B cell (primary cell): ENCODE results near the gene SCNN1G. TPM values are rescaled to one million over a fixed set of nuclear protein-coding genes. Genes with fewer than 3 reads are reported as not detected.

Source experiments
- ATAC-seq: fragments of 200-7000 bp; cut with Tn5 transposase; one replicate; pipeline ENCODE4 v1.10.0; 2021; ENCODE audit warnings: low read depth, mild to moderate bottlenecking, moderate number of reproducible peaks, moderate library complexity
- CTCF ChIA-PET: fragments of 350-600 bp; sonication (Branson Sonifier 250); formaldehyde crosslinking; loops from one replicate; lab custom pipeline; 2021; ENCODE audit warnings: antibody characterized with exemption, inconsistent platforms; lab: Charles Lee
- POLR2A ChIA-PET: fragments of 350-600 bp; sonication (Branson Sonifier 250); formaldehyde crosslinking; loops from one replicate; lab custom pipeline; 2021; ENCODE audit warnings: antibody characterized with exemption; lab: Charles Lee
- DNase-seq: peaks from one replicate; pipeline ENCODE4 v3.0.0; 2013
- H2AFZ ChIP-seq: 2 replicates; pipeline ENCODE4 v1.6.1; 2012; ENCODE audit warnings: mild to moderate bottlenecking, low read depth, low read length; ENCODE audit not compliant: insufficient read depth, poor library complexity, severe bottlenecking
- H3K27ac ChIP-seq, 2 donors: 1 replicate in 1 of 2; 2 replicates in 1 of 2; pipeline ENCODE4 v1.5.1; 2012 to 2013; ENCODE audit warnings: low read length in 2 of 2, mild to moderate bottlenecking in 2 of 2, moderate library complexity in 1 of 2
- H3K27me3 ChIP-seq, 4 experiments: fragments of 200-600 bp in 1 of 4; sonication (generic) in 1 of 4; replicated peaks in 1 of 4; 1 replicate in 2 of 4; 2 replicates in 2 of 4; pipeline versions ENCODE4 v1.6.1 to v1.7.0; 2013 to 2016; ENCODE audit warnings: low read length in 3 of 4, mild to moderate bottlenecking in 2 of 4, mixed read lengths in 1 of 4, moderate library complexity in 1 of 4; ENCODE audit not compliant: insufficient read depth in 4 of 4, control insufficient read depth in 3 of 4; ENCODE audit errors: control extremely low read depth in 1 of 4
- H3K36me3 ChIP-seq, 2 experiments: replicated peaks in 1 of 2; 1 replicate in 1 of 2; 2 replicates in 1 of 2; pipeline versions ENCODE4 v1.6.1 to v1.7.1; 2013; ENCODE audit warnings: low read length in 1 of 2; ENCODE audit not compliant: insufficient read depth in 2 of 2, control insufficient read depth in 1 of 2; ENCODE audit errors: control extremely low read depth in 1 of 2, extremely low read depth in 1 of 2
- H3K4me1 ChIP-seq, 2 donors: fragments of 200-600 bp in 1 of 2; sonication (generic) in 1 of 2; 1 replicate in 1 of 2; 2 replicates in 1 of 2; pipeline versions ENCODE4 v1.5.1 to v1.6.1; 2013 to 2017; ENCODE audit warnings: low read length in 2 of 2; ENCODE audit not compliant: control insufficient read depth in 2 of 2, insufficient read depth in 2 of 2
- H3K4me2 ChIP-seq: replicated peaks from 2 replicates; pipeline ENCODE3; 2012; ENCODE audit warnings: mild to moderate bottlenecking, low read depth, low read length; ENCODE audit not compliant: poor library complexity, severe bottlenecking
- H3K4me3 ChIP-seq, 5 experiments: fragments of 200-600 bp in 1 of 5; sonication (generic) in 1 of 5; 1 replicate in 3 of 5; 2 replicates in 2 of 5; pipeline versions ENCODE4 v1.5.1 to v1.7.0; 2011 to 2016; ENCODE audit warnings: low read length in 4 of 5, mild to moderate bottlenecking in 4 of 5, low read depth in 2 of 5, control low read depth in 1 of 5, moderate library complexity in 1 of 5; ENCODE audit not compliant: insufficient read depth in 1 of 5; ENCODE audit errors: control extremely low read depth in 1 of 5, extremely low read depth in 1 of 5
- H3K79me2 ChIP-seq: fragments of 200-600 bp; sonication (generic); one replicate; pipeline ENCODE4 v1.6.0; 2016; ENCODE audit warnings: low read length; ENCODE audit not compliant: control insufficient read depth, insufficient read depth
- H3K9ac ChIP-seq: fragments of 200-600 bp; sonication (generic); 2 replicates; pipeline ENCODE4 v1.6.1; 2017; ENCODE audit warnings: mild to moderate bottlenecking, low read length, moderate library complexity
- H3K9me3 ChIP-seq, 3 donors: one replicate each; pipeline versions ENCODE4 v1.6.1 to v1.7.1; 2013; ENCODE audit warnings: low read length in 2 of 3; ENCODE audit not compliant: control insufficient read depth in 2 of 3, insufficient read depth in 1 of 3; ENCODE audit errors: control extremely low read depth in 1 of 3
- H4K20me1 ChIP-seq: 2 replicates; pipeline ENCODE4 v1.6.0; 2012; ENCODE audit warnings: mild to moderate bottlenecking, low read length; ENCODE audit not compliant: insufficient read depth, control insufficient read depth, poor library complexity, severe bottlenecking
- H3K27ac Mint-ChIP-seq: one replicate; pipeline ENCODE4 v1.8.0; 2021; ENCODE audit warnings: mixed read lengths
- H3K27me3 Mint-ChIP-seq: one replicate; pipeline ENCODE4 v1.8.0; 2021; ENCODE audit warnings: mixed read lengths
- H3K4me1 Mint-ChIP-seq: one replicate; pipeline ENCODE4 v1.8.0; 2021; ENCODE audit warnings: mixed read lengths
- H3K4me3 Mint-ChIP-seq: one replicate; pipeline ENCODE4 v1.8.0; 2021; ENCODE audit warnings: mixed read lengths
- H3K9me3 Mint-ChIP-seq: one replicate; pipeline ENCODE4 v1.8.0; 2022; ENCODE audit warnings: mixed read lengths; ENCODE audit not compliant: insufficient read depth
- EZH2 ChIP-seq: IDR thresholded peaks from 2 replicates; pipeline ENCODE4 v1.6.1; 2012; ENCODE audit warnings: borderline replicate concordance, low read depth, mild to moderate bottlenecking, moderate library complexity, low read length; ENCODE audit not compliant: insufficient read depth, poor library complexity, severe bottlenecking
- WGBS: methylation state at CpG from one replicate; pipeline ENCODE4 v1.1.5; 2013; ENCODE audit warnings: missing lambda C conversion rate; ENCODE audit not compliant: insufficient coverage; 5-methylcytosine and 5-hydroxymethylcytosine counted together
- intact Hi-C: fragments of 100-400 bp; cut with micrococcal nuclease; formaldehyde crosslinking; loops from one replicate; pipeline ENCODE4 v1.10.0; 2022
- polyA plus RNA-seq: library from polyadenylated mRNA; depleted of rRNA; stranded (reverse); fragments of >200 nt; gene quantifications from 2 replicates; pipeline ENCODE4 v1.2.3, GENCODE V29; 2012
- total RNA-seq, 2 donors: library from RNA; stranded (reverse); fragments of 120-200 nt in 1 of 2; gene quantifications; 1 replicate in 1 of 2; 2 replicates in 1 of 2; pipeline versions ENCODE4 v1.2.3 to v1.2.4, GENCODE V29; 2013 to 2022
- TF ChIP-seq, protein P1 (sequence below): fragments of 200-600 bp; IDR thresholded peaks from one replicate; pipeline ENCODE4 v1.8.0; 2022; ENCODE audit warnings: antibody characterized with exemption, mild to moderate bottlenecking

Gene SCNN1G
- total and polyA plus RNA-seq, 2 donors (not counting 1 experiment from before 2014, with no cell fraction given) = not detected

DNA sequence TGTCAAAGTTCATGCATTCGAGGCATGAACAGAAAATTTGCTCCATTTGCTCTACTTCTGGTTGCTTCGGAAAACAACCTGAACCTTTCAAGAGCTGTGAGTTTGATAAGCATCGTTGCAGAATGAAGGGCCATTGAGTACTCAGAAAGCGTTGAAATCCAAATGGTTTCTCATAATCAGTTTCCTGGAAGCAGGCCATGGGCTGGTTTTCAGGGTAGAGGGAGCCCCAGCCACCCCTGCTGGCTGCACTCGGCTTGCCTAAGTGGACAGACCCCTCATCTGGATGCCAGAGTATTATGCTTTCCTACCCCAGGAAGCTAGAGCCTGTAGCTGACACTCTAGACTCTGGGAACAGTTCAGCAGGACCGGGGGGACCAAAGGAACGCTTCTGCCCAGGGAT lies 24.4 kb downstream of the SCNN1G start:
- intact Hi-C loops = no loop called here
- H3K4me1 ChIP-seq = no peaks in the 10 kb centered on the region
- no peak overlapping the region for H3K27ac ChIP-seq
- no peak overlapping the region for H3K9ac ChIP-seq
- CTCF ChIA-PET = interaction anchor here (1.1 kb wide), 1 partner anchor 23 kb away, joined by 3 read pairs; no protein-coding TSS in a partner anchor
- H3K36me3 ChIP-seq = no peaks in the 10 kb centered on the region
- POLR2A ChIA-PET = no interaction called here
- no peaks in the 10 kb centered on the region for H3K9me3 ChIP-seq
- Mint-ChIP-seq H3K27me3 (peaks cover 51% of the 10 kb centered on the region), H3K27ac (no peak overlapping the region), H3K4me1 (no peaks in the 10 kb centered on the region), H3K4me3 (no peak overlapping the region), H3K9me3 (no peaks in the 10 kb centered on the region)
- no peaks in the 10 kb centered on the region for H3K79me2 ChIP-seq
- H3K4me2 ChIP-seq = no peak overlapping the region
- no peak overlapping the region for H3K4me3 ChIP-seq
- H3K27me3 ChIP-seq = peaks cover 0 to 2% (median 0%) of the 10 kb centered on the region in 4 experiments
- DNase-seq (no peak), ATAC-seq (no peak)
- WGBS = 78% methylated on average over 6 of the region's 7 CpGs
- H2AFZ ChIP-seq = no peak overlapping the region
- TF ChIP-seq, protein P1, sequence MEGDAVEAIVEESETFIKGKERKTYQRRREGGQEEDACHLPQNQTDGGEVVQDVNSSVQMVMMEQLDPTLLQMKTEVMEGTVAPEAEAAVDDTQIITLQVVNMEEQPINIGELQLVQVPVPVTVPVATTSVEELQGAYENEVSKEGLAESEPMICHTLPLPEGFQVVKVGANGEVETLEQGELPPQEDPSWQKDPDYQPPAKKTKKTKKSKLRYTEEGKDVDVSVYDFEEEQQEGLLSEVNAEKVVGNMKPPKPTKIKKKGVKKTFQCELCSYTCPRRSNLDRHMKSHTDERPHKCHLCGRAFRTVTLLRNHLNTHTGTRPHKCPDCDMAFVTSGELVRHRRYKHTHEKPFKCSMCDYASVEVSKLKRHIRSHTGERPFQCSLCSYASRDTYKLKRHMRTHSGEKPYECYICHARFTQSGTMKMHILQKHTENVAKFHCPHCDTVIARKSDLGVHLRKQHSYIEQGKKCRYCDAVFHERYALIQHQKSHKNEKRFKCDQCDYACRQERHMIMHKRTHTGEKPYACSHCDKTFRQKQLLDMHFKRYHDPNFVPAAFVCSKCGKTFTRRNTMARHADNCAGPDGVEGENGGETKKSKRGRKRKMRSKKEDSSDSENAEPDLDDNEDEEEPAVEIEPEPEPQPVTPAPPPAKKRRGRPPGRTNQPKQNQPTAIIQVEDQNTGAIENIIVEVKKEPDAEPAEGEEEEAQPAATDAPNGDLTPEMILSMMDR = no peak
- no peak for TF ChIP-seq EZH2
- H4K20me1 ChIP-seq = no peaks in the 10 kb centered on the region

DNA sequence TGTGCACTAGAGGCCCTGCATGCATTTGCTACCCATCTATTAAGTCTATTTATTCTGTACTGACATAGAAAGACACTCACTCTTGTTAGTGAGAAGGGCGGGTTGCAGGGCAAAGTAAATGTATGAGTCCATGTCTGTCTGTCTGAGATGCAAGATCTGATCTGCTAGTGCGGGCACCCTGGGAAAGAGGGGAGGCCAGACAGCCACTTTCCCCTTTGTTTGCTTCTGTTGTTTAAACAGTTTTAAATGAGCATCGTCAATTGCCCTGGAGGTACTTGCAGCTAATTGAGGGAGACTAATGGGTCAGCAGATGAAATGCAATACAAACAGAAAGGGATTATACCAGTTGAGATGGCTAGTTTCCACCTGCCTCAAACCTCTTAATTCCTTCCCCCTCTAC lies 24.9 kb downstream of the SCNN1G start:
- Histone ChIP-seq H3K27me3 (peaks cover 0 to 2% (median 0%) of the 10 kb centered on the region in 4 experiments), H3K79me2 (no peaks in the 10 kb centered on the region), H2AFZ (no peak overlapping the region), H3K9ac (no peak overlapping the region), H3K4me2 (no peak overlapping the region), H3K27ac (no peak overlapping the region), H3K4me1 (no peaks in the 10 kb centered on the region), H3K36me3 (no peaks in the 10 kb centered on the region), H3K9me3 (no peaks in the 10 kb centered on the region), H4K20me1 (no peaks in the 10 kb centered on the region), H3K4me3 (no peak overlapping the region)
- ChIA-PET POLR2A (no interaction called here), CTCF (interaction anchor here (1.1 kb wide), 1 partner anchor 24 kb away, joined by 3 read pairs; no protein-coding TSS in a partner anchor)
- ATAC-seq (no peak), DNase-seq (no peak)
- WGBS = 69% methylated on average over 2 of the region's 3 CpGs
- H3K27me3 Mint-ChIP-seq = peaks cover 46% of the 10 kb centered on the region
- H3K4me1 Mint-ChIP-seq = no peaks in the 10 kb centered on the region
- H3K4me3 Mint-ChIP-seq = no peak overlapping the region
- no peak for TF ChIP-seq EZH2
- TF ChIP-seq, protein P1 = no peak
- no peak overlapping the region for H3K27ac Mint-ChIP-seq
- intact Hi-C loops = no loop called here
- H3K9me3 Mint-ChIP-seq = no peaks in the 10 kb centered on the region
